C1 segment of cervical spinal cord (tissue), 14 donors: ENCODE data around the gene UBA1.

Experiments used
- DNase-seq, 14 donors: peaks; one replicate each; lab custom pipeline; 2025; lab: John Stamatoyannopoulos, UW

UBA1 gene

GRCh38 chrX:47187106-47187677 is 6.4 kb upstream of the UBA1 start:
- DNase-seq = no peak

GRCh38 chrX:47189906-47190305 is 3.7 kb upstream of the UBA1 start:
- DNase-seq = no peak

GRCh38 chrX:47190445-47191269 is 3.0 kb upstream of the UBA1 start:
- DNase-seq = peak; percentile 9 to 84 (median 73)

GRCh38 chrX:47191331-47191730 is 2.3 kb upstream of the UBA1 start:
- DNase-seq = peak in 1 of 14 donors; percentile 21

GRCh38 chrX:47191806-47192401 is 1.7 kb upstream of the UBA1 start:
- DNase-seq = no peak

GRCh38 chrX:47194194-47194787 is 662 bp downstream of the UBA1 start:
- no peak for DNase-seq

- DNase-seq = no peak
Measured at GRCh38 chrX:47196098-47196497, 2.5 kb downstream of the UBA1 start.

GRCh38 chrX:47197526-47197925 is 3.9 kb downstream of the UBA1 start:
- DNase-seq = no peak

- DNase-seq = no peak
Measured at GRCh38 chrX:47198026-47198686, 4.5 kb downstream of the UBA1 start.

- DNase-seq = no peak
Measured at GRCh38 chrX:47198687-47199080, 5.1 kb downstream of the UBA1 start.

GRCh38 chrX:47199286-47199685 is 5.7 kb downstream of the UBA1 start:
- DNase-seq = no peak

- DNase-seq = no peak
Measured at GRCh38 chrX:47200385-47201150, 6.9 kb downstream of the UBA1 start.

- no peak for DNase-seq
Measured at GRCh38 chrX:47201345-47201944, 7.8 kb downstream of the UBA1 start.

- no peak for DNase-seq
Measured at GRCh38 chrX:47202316-47202715, 8.7 kb downstream of the UBA1 start.

- no peak for DNase-seq
Measured at GRCh38 chrX:47202877-47203276, 9.2 kb downstream of the UBA1 start.

- DNase-seq = no peak
Measured at GRCh38 chrX:47204970-47205369, 11.3 kb downstream of the UBA1 start.

- DNase-seq = no peak
Measured at GRCh38 chrX:47206316-47206715, 12.7 kb downstream of the UBA1 start.

- no peak for DNase-seq
Measured at GRCh38 chrX:47208108-47208507, 14.5 kb downstream of the UBA1 start.

GRCh38 chrX:47209508-47210238 is 16.0 kb downstream of the UBA1 start:
- DNase-seq = peak in 1 of 14 donors; percentile 10
